ENCODE measurements around the gene MTCL3.

The MTCL3 gene

DNA sequence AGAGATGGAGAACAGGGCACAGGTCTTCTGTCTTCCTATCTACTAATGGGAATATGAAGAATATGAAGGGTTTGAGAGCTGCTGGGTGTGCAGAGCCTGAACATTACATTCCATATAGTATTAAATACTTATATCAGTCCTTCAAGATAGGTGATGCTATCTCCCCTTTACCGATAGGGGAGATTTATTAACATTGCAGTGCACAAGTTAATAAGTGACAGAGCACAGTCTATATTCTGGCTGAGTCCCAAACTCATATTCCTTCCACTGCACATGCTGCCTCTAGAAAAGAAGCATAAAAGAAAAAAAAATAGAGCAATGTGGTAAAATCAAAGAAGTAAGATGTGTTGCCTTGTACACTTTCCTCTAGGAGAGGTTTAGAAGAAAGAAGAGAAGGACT lies 41.5 kb downstream of the MTCL3 start:
- Mint-ChIP-seq H3K36me3 (ENCODE audit: low read depth) (no peaks in the 10 kb centered on the region), H3K27ac (no peak overlapping the region), H3K4me3 (no peak overlapping the region), H3K9me3 (no peaks in the 10 kb centered on the region), H3K4me1 (no peaks in the 10 kb centered on the region), H3K27me3 (peaks cover 5% of the 10 kb centered on the region)
- TF ChIP-seq, protein P1, sequence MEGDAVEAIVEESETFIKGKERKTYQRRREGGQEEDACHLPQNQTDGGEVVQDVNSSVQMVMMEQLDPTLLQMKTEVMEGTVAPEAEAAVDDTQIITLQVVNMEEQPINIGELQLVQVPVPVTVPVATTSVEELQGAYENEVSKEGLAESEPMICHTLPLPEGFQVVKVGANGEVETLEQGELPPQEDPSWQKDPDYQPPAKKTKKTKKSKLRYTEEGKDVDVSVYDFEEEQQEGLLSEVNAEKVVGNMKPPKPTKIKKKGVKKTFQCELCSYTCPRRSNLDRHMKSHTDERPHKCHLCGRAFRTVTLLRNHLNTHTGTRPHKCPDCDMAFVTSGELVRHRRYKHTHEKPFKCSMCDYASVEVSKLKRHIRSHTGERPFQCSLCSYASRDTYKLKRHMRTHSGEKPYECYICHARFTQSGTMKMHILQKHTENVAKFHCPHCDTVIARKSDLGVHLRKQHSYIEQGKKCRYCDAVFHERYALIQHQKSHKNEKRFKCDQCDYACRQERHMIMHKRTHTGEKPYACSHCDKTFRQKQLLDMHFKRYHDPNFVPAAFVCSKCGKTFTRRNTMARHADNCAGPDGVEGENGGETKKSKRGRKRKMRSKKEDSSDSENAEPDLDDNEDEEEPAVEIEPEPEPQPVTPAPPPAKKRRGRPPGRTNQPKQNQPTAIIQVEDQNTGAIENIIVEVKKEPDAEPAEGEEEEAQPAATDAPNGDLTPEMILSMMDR (IDR thresholded peaks at IDR 0.05) = no peak
- no peak for ATAC-seq (ENCODE audit: low read depth)
- POLR2A ChIA-PET = no interaction called here
- CTCF ChIA-PET = interaction anchor here (0.7 kb wide), 1 partner anchor 21 kb away, joined by 3 read pairs; no protein-coding TSS in a partner anchor
- DNase-seq = no peak
- intact Hi-C loops (cut with micrococcal nuclease) = no loop called here

DNA sequence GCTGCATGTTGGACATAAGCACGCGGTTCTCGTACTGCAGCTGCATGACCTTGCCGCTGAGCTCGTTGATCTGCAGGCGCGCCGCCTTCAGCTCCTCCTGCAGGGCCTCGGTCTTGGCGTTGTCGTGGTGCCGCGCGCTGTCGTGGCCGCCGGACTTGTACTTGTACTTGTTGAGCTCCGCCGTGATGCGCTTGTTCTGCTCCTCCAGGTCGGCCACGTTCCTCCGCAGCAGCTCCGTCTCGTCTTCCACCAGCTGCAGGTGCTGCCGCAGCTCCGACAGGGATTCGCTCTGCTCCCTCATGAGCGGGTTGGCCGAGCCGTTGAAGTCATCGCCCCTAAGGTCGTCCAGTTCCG lies 43.3 kb downstream of the MTCL3 start:
- H3K36me3 Mint-ChIP-seq (ENCODE audit: low read depth) = no peaks in the 10 kb centered on the region
- peaks cover 2% of the 10 kb centered on the region for H3K4me1 Mint-ChIP-seq
- no peak for DNase-seq
- H3K4me3 Mint-ChIP-seq = no peak overlapping the region
- TF ChIP-seq, protein P1 (IDR thresholded peaks at IDR 0.05) = no peak
- H3K27ac Mint-ChIP-seq = no peak overlapping the region
- intact Hi-C loops (cut with micrococcal nuclease) = no loop called here
- no peak for ATAC-seq (ENCODE audit: low read depth)
- CTCF ChIA-PET = no interaction called here
- POLR2A ChIA-PET = no interaction called here
- H3K9me3 Mint-ChIP-seq = no peaks in the 10 kb centered on the region
- peaks cover 5% of the 10 kb centered on the region for H3K27me3 Mint-ChIP-seq

DNA sequence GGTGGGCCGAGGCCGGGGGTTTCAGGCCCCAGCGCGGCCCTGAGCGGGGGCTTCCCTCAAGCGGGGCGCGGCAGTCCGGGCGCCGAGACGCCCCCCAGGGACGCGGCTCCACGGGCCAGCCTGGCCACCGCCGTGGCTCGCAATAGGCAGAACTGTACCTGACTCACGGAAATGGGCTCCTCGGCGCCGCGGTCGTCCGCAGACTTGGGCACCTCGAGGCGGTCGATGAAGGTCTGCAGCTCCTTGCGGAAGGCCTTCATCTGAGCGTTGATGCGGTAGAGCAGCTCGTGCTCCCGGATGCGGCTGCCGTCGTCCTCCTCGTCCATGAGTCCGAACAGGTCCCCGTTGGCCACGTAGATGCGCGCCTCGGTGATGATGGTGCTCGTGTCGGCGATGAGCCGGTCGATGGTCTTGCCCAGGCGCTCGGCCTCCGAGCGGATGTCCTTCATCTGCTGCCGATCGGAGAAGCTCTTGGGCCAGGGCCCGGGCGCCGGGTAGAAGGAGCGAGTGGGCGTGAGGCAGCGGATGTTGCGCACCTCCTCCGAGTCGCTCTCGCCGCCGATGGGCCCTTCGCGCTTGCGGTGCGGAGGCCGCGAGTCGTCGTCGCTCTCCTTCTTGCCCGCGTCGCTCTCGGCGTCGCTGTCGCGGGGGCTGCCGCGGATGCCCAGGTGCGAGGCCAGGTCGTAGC lies 43.9 kb downstream of the MTCL3 start:
- POLR2A ChIA-PET = no interaction called here
- CTCF ChIA-PET = no interaction called here
- H3K4me1 Mint-ChIP-seq = peaks cover 2% of the 10 kb centered on the region
- TF ChIP-seq, protein P1 (IDR thresholded peaks at IDR 0.05) = no peak
- H3K36me3 Mint-ChIP-seq (ENCODE audit: low read depth) = no peaks in the 10 kb centered on the region
- no peak overlapping the region for H3K27ac Mint-ChIP-seq
- H3K9me3 Mint-ChIP-seq = no peaks in the 10 kb centered on the region
- H3K4me3 Mint-ChIP-seq = no peak overlapping the region
- intact Hi-C loops (cut with micrococcal nuclease) = no loop called here
- DNase-seq (no peak), ATAC-seq (ENCODE audit: low read depth) (no peak)
- H3K27me3 Mint-ChIP-seq = peaks cover 3% of the 10 kb centered on the region

DNA sequence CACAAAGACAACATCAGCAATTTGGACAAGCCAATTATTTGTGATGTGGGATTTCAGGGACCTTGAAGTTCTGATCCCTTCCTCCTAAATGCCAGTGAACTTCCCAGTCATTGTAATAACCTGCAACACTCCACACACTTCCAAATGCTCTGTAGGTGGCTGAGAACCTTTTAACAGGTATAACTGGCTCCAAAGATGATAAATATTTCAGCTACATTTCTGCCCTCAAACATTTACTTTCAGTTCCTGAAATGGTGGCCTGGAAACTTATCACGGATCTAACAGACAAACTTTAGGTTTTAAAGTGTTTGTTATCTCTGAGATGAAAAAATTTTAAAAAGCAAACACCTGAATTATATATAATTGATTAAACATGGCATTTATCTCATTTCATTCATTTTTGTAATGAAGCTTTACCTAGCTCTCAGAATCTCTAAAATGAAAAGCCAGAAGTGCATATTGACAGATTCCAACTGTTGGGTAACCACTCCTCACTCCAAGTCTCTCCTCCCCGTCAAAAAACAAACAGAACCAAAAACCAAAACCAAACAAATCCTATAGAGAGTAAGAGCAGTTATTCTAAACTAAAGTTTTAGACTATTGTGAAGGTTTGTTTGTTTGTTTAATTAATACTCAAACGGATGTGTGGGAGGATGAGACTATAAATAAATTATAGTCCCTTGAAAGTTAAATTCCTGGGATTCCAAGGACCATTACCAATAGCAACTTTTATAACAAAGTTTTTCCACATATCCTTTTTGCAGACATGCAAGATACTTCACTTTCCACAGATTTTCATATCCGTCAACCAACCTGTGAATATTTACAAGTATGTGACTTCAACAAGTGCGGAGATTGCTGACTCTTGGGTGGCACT lies 47.5 kb downstream of the MTCL3 start:
- ChIA-PET POLR2A (no interaction called here), CTCF (interaction anchor here (1.2 kb wide), 2 partner anchors 13 to 45 kb away, joined by 3 read pairs; no protein-coding TSS in a partner anchor)
- intact Hi-C loops (cut with micrococcal nuclease) = no loop called here
- Mint-ChIP-seq H3K4me1 (peaks cover 2% of the 10 kb centered on the region), H3K36me3 (ENCODE audit: low read depth) (no peaks in the 10 kb centered on the region), H3K27ac (no peak overlapping the region), H3K4me3 (no peak overlapping the region), H3K9me3 (no peaks in the 10 kb centered on the region), H3K27me3 (no peaks in the 10 kb centered on the region)
- TF ChIP-seq, protein P1 (IDR thresholded peaks at IDR 0.05) = no peak
- no peak for DNase-seq
- no peak for ATAC-seq (ENCODE audit: low read depth)

DNA sequence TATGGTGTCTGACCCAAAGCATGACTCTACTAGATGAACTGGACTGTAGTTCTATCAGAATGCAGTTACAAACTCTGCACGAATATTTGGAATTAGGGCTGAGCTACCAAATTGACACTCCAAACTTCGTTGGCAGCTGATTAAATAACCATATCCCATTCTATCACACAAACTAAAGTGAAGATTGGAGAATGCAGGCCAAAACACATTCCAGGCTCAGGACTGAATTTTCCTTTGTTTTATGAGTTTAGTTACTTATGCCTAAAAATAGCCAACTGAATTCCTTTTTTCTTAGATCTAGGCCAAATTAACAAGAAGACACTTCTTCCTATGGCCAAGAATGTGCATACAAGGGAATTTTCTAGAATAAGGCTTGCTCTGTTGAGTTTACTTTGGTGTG lies 50.2 kb downstream of the MTCL3 start:
- no peak for DNase-seq
- TF ChIP-seq, protein P1 (IDR thresholded peaks at IDR 0.05) = no peak
- POLR2A ChIA-PET = no interaction called here
- Mint-ChIP-seq H3K36me3 (ENCODE audit: low read depth) (no peaks in the 10 kb centered on the region), H3K27ac (no peak overlapping the region), H3K27me3 (no peaks in the 10 kb centered on the region), H3K9me3 (no peaks in the 10 kb centered on the region), H3K4me3 (no peak overlapping the region), H3K4me1 (peaks cover 2% of the 10 kb centered on the region)
- no peak for ATAC-seq (ENCODE audit: low read depth)
- intact Hi-C loops (cut with micrococcal nuclease) = loop anchor here (10.0 kb wide), 1 partner anchor 856 kb away; no protein-coding TSS in a partner anchor
- CTCF ChIA-PET = no interaction called here

All from activated B cell treated with CpG ODN at 0.5 μM for 24 hours (primary cell).